NCI-H460 (cell line): Measurements from ENCODE around the gene COL1A2. TPM values are rescaled to one million over a fixed set of nuclear protein-coding genes. Genes with fewer than 3 reads are reported as not detected.

Source experiments
- DNase-seq: peaks from one replicate; pipeline ENCODE4 v3.0.0-alpha.2; 2016; ENCODE audit warnings: low read depth; ENCODE audit errors: extremely low read depth
- total RNA-seq: library from RNA; depleted of rRNA; stranded (reverse); fragments of >200 nt; shearing (Covaris generic); gene quantifications from 2 replicates; pipeline ENCODE4 v1.2.3, GENCODE V29; 2014

Gene COL1A2
- total RNA-seq, 1 experiment from 2014 or later: not detected

DNA sequence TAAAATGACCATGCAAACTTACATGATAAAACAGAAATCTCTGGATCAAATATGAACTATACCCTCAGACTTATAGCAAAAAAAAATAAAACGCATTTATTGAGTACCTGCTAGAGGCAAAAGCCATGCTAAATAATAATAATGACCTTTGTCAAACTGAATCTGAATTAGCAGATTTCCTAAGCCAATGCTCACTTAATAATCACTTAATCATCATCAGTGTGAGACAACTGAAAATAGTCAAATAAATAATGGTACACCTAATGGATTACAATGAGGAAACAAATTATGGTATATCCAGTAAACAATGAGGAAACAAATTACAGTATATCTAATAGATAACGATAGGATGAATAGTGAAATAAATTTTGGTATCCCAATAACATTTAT, 37.6 kb downstream of the COL1A2 start:
- no peak for DNase-seq

DNA sequence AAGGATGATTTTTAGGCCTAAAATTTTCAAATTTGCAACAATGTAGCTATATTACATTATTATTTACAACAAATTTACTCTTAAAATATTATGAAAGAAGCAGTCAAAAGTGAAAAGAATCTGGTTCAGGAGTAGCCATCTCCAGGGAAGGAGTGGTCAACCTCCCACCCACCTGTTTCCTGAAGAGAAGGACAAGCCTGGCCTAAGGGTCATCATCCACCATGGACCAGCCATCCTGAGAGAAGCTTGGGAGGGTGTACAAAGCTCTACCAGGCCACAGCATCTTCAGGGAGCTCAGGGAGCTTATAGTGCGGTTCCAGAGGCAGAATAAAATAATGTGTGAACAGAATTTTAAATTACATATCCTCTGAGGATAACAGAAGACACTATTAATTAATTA, 38.1 kb downstream of the COL1A2 start:
- DNase-seq: no peak

GRCh38 chr7:94433224-94433623, 38.5 kb downstream of the COL1A2 start:
- no peak for DNase-seq

DNA sequence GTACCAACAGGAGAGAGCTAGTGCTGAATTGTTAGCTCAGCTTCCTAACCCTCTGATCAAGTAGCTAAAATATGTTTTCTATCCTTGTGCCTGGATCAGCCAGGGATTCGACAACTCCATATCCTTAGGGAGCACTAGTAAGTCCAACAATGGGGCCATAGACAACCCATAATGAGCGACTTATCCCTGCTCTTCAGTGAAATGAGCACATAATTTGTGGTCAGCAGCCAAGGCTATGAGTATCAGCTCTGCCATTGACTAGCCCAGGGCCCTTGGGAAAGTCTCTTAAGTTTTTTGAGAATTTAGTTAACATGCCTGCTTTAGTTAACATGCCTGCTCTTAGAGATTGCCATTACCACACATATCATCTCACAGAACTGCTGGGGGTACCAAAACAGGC, 39.3 kb downstream of the COL1A2 start:
- no peak for DNase-seq

- DNase-seq: peak; percentile 70
Observed at GRCh38 chr7:94436018-94436604, 41.4 kb downstream of the COL1A2 start.

DNA sequence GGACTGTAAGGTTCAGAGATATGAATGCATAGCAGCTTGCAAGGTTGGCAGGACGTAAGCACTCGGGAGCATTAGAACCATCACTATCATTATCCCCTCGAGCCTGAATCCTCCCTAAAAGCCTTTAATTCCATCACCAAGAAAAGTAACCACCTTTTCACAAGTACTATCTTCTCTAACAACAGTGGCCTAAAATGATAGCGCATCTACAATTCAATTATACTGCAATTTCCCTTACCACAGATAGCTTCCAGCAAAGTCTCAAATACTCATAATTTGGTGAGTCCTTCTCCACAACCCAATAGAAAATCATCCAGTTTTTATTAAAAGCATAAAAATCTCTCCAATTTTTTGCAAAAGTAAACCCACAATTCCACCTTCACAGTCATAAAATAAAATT, 42.0 kb downstream of the COL1A2 start:
- DNase-seq: no peak

GRCh38 chr7:94439893-94440381, 45.2 kb downstream of the COL1A2 start:
- DNase-seq: no peak

GRCh38 chr7:94440451-94441039, 45.9 kb downstream of the COL1A2 start:
- DNase-seq: no peak

- DNase-seq: no peak
Observed at GRCh38 chr7:94441138-94441537, 46.4 kb downstream of the COL1A2 start.

- DNase-seq: no peak
Observed at GRCh38 chr7:94442639-94443038, 47.9 kb downstream of the COL1A2 start.

GRCh38 chr7:94444813-94445212, 50.1 kb downstream of the COL1A2 start:
- DNase-seq: no peak

DNA sequence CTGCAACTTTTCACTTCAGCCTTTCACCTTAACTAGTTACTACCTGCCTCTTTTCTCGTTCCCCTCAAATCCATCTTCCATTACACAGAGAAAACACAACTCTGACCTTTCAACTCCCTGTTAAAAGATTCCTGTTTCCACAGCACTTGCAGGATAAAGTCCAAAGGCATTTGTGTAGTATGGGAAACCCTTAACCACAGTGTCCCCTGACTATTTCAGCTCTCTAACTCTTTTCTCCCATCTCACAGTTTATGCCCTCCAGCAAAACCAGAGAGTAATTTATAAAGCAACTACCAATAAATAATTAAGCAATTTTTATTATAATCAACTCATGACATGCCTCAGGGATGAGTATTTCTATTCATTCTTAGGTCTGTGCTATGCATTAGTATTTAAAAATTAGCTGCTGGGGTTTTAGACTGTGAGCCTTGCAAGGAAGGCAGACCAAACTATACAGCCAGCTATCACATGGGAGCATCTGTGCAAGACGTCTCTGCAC, 51.0 kb downstream of the COL1A2 start:
- DNase-seq: no peak

DNA sequence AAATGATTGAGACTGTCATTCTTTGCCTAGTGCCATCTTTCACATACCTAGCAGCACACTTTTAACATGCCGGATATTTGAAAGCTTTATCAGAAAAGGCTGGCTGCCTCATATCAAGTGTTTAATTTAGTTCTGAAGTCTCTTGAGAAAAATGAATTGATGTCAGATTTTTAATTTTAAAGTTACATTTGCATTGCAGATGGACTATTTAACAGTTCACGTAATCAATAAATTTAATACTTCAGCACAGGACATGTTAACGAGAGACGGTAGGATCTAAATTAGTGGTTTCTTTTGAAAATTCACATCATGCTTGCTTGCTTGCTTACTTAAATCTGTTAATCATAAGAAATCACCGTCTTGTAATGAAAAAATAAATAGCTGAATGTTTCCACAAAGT, 51.6 kb downstream of the COL1A2 start:
- DNase-seq: no peak

- DNase-seq: peak; percentile 11
Observed at GRCh38 chr7:94449151-94449725, 54.5 kb downstream of the COL1A2 start.

DNA sequence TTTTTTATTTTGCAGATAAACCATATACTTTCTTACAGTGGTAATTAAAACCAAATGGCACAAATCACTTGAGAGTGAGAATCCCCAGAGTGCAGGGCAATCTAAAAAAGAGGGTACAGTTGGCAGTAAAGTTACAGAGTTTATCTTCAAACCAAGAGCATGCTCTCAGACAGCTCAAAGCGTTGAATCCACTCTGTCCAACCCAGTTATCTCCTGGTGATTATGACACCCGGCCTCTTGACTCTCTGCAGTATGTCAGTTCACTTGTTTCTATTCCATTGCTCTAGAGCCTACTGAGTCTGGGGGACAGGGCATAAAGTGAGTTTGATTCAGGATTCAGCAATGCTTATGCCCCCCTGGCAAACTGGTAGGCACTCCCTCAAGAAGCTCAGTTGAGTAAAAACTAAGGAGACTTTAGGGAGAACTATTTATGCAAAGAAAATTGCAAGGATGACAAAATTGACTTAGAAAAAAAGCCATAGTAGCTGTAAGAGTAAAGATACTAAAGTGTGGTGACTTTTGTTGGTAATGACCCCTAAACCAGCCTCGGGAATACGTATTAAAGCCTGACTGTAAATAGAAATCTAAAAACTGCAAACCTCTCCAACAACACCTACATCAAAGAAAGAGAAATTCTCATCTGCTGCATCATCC, 55.5 kb downstream of the COL1A2 start:
- DNase-seq: no peak

GRCh38 chr7:94451187-94451586, 56.5 kb downstream of the COL1A2 start:
- no peak for DNase-seq

DNA sequence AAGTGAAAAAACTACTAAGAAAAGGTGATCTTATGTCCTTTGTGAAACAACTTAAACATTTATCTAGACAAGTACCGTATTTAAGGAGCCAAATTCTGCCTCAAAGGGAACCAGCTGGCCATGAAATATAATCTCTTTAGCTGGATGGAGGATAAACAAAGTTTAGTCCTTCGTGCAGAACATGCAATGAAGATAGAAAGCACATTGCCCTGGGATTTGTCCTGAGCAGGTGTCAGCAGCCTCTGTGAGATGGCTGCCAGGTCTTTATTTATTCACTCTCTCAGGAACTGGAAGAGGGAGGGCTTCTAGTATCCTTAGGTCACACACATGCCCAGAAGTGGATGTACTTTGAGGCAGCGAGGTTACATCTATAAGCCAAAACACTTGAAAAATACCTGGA, 57.5 kb downstream of the COL1A2 start:
- DNase-seq: no peak

GRCh38 chr7:94453898-94454297, 59.2 kb downstream of the COL1A2 start:
- no peak for DNase-seq

DNA sequence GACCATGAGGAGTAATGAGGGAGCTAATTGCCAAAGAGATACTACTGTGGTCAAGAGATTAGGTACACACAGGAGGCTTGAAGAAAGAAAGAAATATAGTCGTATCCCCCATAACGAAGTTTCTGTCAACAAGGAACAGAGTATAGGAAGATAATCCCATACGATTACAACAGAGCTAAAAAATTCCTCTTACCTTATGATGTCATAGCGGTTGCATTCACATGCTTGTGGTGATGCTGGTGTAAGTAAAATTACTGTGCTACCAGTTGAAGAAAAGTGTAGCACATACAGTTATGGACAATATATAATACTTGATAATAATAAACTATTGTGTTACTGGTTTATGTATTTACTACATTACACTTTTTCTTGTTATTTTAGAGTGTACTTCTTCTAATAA, 63.3 kb downstream of the COL1A2 start:
- DNase-seq: no peak

- no peak for DNase-seq
Observed at GRCh38 chr7:94466516-94466915, 71.8 kb downstream of the COL1A2 start.

GRCh38 chr7:94471604-94472003, 76.9 kb downstream of the COL1A2 start:
- DNase-seq: no peak

- DNase-seq: no peak
Observed at GRCh38 chr7:94472608-94473007, 77.9 kb downstream of the COL1A2 start.
